ENCODE data around the gene UBE2QL1.

Gene UBE2QL1

DNA sequence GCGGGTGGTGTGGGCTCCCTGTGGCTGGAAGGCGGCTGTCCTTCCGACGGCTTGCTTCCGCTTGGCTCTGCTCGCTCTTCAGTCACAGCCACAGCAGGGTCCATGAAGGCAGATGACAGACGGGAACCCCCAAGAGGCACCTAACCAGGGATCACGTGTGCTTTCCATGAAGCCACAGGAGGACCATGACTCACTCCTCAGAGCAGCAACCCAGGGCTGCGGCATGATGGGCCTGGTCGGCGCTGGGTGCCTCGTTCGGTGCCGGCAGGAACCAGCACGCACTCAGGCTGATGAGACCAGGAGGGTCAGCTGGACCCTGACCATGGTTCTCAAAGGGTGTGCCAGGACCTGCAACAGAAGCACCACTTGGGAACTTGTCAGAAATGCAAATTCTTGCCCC, 37.5 kb upstream of the UBE2QL1 start:
- no peaks in the 10 kb centered on the region for H3K9me3 ChIP-seq
- no peaks in the 10 kb centered on the region for H3K4me1 ChIP-seq
- H3K4me3 ChIP-seq (ENCODE audit: low read depth, low read length), result no peak overlapping the region
- 0 out of 2 replicates have a peak, but pooled peaks cover 6% of the 10 kb centered on the region for H3K27me3 ChIP-seq
- no peak for DNase-seq
- H3K36me3 ChIP-seq, result no peaks in the 10 kb centered on the region
- TF ChIP-seq, protein P1, sequence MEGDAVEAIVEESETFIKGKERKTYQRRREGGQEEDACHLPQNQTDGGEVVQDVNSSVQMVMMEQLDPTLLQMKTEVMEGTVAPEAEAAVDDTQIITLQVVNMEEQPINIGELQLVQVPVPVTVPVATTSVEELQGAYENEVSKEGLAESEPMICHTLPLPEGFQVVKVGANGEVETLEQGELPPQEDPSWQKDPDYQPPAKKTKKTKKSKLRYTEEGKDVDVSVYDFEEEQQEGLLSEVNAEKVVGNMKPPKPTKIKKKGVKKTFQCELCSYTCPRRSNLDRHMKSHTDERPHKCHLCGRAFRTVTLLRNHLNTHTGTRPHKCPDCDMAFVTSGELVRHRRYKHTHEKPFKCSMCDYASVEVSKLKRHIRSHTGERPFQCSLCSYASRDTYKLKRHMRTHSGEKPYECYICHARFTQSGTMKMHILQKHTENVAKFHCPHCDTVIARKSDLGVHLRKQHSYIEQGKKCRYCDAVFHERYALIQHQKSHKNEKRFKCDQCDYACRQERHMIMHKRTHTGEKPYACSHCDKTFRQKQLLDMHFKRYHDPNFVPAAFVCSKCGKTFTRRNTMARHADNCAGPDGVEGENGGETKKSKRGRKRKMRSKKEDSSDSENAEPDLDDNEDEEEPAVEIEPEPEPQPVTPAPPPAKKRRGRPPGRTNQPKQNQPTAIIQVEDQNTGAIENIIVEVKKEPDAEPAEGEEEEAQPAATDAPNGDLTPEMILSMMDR (IDR thresholded peaks at IDR 0.05; ENCODE audit: low read depth, low read length), result no peak

DNA sequence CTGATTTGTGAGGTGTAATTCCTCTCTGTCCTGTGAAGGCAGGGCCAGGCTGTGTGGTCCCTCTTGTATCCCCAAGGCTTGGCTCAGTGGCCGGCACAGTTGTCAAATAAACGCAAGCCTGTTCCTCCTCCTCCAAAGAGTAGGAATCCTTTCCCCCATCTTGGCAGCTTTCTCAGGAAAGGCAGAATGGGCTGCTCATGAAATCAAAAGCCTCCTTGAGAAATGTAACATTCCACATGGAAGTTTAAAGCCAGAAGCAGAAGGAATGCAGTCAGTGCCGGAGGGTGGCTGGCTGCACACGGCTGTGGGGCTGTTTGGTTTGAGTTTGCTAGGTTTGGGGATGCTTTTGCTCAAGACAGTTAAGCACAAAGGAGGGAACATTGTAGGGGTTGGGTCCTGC, 35.8 kb upstream of the UBE2QL1 start:
- Histone ChIP-seq H3K27me3 (0 out of 2 replicates have a peak, but pooled peaks cover 6% of the 10 kb centered on the region), H3K36me3 (no peaks in the 10 kb centered on the region), H3K4me3 (ENCODE audit: low read depth, low read length) (no peak overlapping the region), H3K4me1 (no peaks in the 10 kb centered on the region), H3K9me3 (no peaks in the 10 kb centered on the region)
- DNase-seq, result no peak
- TF ChIP-seq, protein P1 (IDR thresholded peaks at IDR 0.05; ENCODE audit: low read depth, low read length), result no peak

DNA sequence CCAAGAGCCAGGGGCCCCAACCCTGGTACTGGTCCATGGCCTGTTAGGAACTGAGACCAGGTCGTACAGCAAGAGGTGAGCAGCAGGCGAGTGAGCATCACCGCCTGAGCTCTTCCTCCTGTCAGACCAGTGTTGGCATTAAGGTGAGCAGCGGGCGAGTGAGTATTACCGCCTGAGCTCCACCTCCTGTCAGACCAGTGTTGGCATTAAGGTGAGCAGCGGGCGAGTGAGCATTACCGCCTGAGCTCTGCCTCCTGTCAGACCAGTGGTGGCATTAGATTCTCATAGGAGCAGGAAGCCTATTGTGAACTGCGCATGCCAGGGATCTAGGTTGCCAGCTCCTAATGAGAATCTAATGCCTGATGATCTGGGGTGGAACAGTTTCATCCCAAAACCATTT, 31.0 kb upstream of the UBE2QL1 start:
- Histone ChIP-seq H3K36me3 (no peaks in the 10 kb centered on the region), H3K4me1 (no peaks in the 10 kb centered on the region), H3K4me3 (ENCODE audit: low read depth, low read length) (no peak overlapping the region), H3K27me3 (0 out of 2 replicates have a peak, but pooled peaks cover 5% of the 10 kb centered on the region), H3K9me3 (no peaks in the 10 kb centered on the region)
- TF ChIP-seq, protein P1 (IDR thresholded peaks at IDR 0.05; ENCODE audit: low read depth, low read length), result no peak
- DNase-seq, result no peak

DNA sequence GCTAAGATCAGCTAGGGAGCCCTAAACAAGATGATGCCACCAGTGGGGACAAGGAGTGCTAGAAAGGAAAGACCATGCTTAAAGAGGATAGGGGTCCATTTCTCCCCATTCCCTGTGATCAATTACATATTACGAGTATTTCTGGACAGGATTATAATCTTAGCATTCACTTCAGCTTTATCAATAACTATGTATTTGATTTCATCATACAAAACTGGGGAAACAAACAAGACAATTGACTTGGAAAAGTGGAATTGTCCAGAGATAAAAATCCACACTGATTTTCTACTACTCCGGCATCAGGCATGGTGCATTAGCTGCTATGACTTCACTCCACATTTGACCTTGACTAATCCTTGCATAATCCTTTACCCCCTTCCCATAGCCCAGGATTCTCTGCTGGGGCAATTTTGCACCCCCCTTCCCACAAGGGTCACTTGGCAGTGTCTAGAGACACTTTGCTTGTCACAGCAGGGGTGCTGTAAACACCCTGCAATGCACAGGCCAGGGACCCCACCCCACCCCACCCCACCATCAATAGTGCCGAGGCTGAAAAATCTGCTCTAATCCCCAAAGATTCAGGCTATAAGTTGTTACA, 29.9 kb upstream of the UBE2QL1 start:
- no peaks in the 10 kb centered on the region for H3K9me3 ChIP-seq
- no peak for DNase-seq
- TF ChIP-seq, protein P1 (IDR thresholded peaks at IDR 0.05; ENCODE audit: low read depth, low read length), result no peak
- H3K36me3 ChIP-seq, result no peaks in the 10 kb centered on the region
- no peaks in the 10 kb centered on the region for H3K27me3 ChIP-seq
- no peaks in the 10 kb centered on the region for H3K4me1 ChIP-seq
- no peak overlapping the region for H3K4me3 ChIP-seq (ENCODE audit: low read depth, low read length)

DNA sequence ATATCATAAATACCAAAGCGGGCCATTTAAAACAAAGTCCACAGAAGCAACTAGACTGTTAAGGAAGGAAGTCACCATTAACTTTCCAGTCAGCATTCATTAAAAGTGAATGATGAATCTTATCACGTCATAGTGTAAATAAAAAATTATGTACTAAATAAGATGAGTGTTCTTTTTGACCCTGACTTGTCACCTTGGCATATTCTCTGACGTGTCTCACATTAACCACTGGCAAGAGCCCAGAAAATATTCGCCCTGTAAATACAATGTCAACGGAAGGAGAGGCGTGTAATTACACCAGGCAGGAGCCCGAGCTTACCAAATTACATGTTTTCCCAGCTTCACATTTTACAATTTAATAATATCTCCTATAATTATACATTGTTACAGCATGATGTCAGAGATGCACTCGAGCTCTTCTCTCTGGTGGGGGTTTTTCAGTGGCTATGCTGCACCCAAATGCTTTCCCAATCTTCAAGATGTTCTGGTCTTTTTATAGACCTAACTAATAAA, 29.3 kb upstream of the UBE2QL1 start:
- no peaks in the 10 kb centered on the region for H3K27me3 ChIP-seq
- TF ChIP-seq, protein P1 (IDR thresholded peaks at IDR 0.05; ENCODE audit: low read depth, low read length), result no peak
- DNase-seq, result no peak
- no peaks in the 10 kb centered on the region for H3K36me3 ChIP-seq
- H3K4me1 ChIP-seq, result no peaks in the 10 kb centered on the region
- H3K4me3 ChIP-seq (ENCODE audit: low read depth, low read length), result no peak overlapping the region
- H3K9me3 ChIP-seq, result no peaks in the 10 kb centered on the region

DNA sequence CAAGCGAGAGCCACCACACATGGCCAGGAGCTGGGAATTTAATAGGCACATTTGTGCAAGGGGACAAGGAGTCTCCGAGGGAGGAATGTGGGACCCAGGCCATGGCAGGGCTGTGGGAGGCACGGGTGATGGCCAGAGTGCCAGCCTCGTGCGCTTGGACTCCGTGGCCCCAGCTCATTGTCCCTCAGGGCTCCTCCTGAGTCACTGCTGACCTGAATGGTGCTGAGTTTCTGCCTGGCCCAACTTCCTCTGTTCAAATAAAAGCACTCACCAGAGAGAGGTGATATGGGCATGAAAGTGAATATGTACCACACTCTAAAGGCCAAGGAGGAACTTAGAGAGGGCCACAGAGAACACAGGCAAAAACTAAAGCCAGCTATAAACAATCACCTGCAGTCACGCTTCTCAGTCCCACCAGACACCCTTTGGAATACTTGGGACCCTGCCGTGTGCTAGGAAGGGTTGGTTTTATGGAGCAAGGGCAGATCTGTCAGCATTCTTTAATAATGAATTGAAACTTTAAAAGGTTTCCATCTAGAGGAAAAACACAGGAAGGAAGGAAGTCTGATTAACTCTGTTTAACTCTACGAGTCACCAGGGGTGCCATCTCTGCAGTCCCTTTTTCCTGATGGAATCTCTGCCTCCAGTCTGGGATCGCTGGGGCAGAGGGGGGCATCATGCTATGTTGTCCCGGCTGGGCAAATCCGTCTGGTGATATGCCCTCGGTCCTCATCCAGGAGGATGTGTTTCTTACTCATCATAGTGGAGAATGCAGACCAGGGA, 25.1 kb upstream of the UBE2QL1 start:
- H3K4me3 ChIP-seq (ENCODE audit: low read depth, low read length), result no peak overlapping the region
- no peaks in the 10 kb centered on the region for H3K27me3 ChIP-seq
- H3K4me1 ChIP-seq, result no peaks in the 10 kb centered on the region
- H3K36me3 ChIP-seq, result no peaks in the 10 kb centered on the region
- TF ChIP-seq, protein P1 (IDR thresholded peaks at IDR 0.05; ENCODE audit: low read depth, low read length), result no peak
- no peaks in the 10 kb centered on the region for H3K9me3 ChIP-seq
- no peak for DNase-seq
